ENCODE measurements around the gene SLC26A5.

DNA sequence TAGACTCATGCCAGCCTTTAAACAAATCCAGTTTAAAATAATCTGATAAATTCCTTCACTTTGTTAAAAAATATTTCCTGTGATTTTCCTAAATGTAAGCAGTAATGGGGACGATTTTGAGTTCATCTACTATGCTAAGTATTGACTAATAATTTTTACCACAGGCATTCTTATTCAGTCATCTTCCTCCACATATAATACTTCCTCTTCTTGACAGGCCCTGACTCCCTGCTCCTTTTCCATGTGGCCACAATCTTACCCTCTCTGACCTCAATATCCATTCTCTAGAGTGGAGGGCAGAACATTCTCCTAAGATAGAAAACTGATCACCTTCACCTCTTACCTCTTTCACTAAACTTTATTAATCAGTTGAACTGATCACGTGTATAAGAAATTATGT is 109.2 kb downstream of the SLC26A5 start:
- TF ChIP-seq, protein P1, sequence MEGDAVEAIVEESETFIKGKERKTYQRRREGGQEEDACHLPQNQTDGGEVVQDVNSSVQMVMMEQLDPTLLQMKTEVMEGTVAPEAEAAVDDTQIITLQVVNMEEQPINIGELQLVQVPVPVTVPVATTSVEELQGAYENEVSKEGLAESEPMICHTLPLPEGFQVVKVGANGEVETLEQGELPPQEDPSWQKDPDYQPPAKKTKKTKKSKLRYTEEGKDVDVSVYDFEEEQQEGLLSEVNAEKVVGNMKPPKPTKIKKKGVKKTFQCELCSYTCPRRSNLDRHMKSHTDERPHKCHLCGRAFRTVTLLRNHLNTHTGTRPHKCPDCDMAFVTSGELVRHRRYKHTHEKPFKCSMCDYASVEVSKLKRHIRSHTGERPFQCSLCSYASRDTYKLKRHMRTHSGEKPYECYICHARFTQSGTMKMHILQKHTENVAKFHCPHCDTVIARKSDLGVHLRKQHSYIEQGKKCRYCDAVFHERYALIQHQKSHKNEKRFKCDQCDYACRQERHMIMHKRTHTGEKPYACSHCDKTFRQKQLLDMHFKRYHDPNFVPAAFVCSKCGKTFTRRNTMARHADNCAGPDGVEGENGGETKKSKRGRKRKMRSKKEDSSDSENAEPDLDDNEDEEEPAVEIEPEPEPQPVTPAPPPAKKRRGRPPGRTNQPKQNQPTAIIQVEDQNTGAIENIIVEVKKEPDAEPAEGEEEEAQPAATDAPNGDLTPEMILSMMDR (IDR thresholded peaks at IDR 0.05; ENCODE audit: low read depth, low read length): no peak
- TF ChIP-seq POLR2A (IDR thresholded peaks at IDR 0.05; ENCODE audit: extremely low read depth, insufficient read length): no peak
- TF ChIP-seq, protein P2, sequence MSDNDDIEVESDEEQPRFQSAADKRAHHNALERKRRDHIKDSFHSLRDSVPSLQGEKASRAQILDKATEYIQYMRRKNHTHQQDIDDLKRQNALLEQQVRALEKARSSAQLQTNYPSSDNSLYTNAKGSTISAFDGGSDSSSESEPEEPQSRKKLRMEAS (IDR thresholded peaks at IDR 0.05; ENCODE audit: low read depth, low read length): no peak
